ENCODE measurements around the gene LRRTM2.

Gene LRRTM2

GRCh38 chr5:138820695-138821094, 54.4 kb downstream of the LRRTM2 start:
- peaks cover 0 to 78% (median 18%) of the 10 kb centered on the region in 4 donors for H3K4me1 ChIP-seq
- DNase-seq, result no peak
- H3K27me3 ChIP-seq, result no peaks in the 10 kb centered on the region
- no peak for TF ChIP-seq CTCF (IDR thresholded peaks at IDR 0.05)
- H3K9me3 ChIP-seq, result no peaks in the 10 kb centered on the region
- H3K36me3 ChIP-seq, result peaks cover 0 to 15% (median 8%) of the 10 kb centered on the region in 3 donors
- H3K27ac ChIP-seq, result no peak overlapping the region
- no peak overlapping the region for H3K4me3 ChIP-seq
- intact Hi-C loops (cut with DNase I; ENCODE audit: low total_unique reads), result no loop called here

- Histone ChIP-seq H3K27me3 (no peaks in the 10 kb centered on the region), H3K27ac (peak overlapping the region; percentile 20 to 26), H3K4me1 (peaks cover 0 to 78% (median 18%) of the 10 kb centered on the region in 4 donors), H3K36me3 (peaks cover 0 to 10% (median 0%) of the 10 kb centered on the region in 3 donors), H3K4me3 (no peak overlapping the region), H3K9me3 (no peaks in the 10 kb centered on the region)
- TF ChIP-seq CTCF (IDR thresholded peaks at IDR 0.05), result no peak
- intact Hi-C loops (cut with DNase I; ENCODE audit: low total_unique reads), result no loop called here
- no peak for DNase-seq
These were observed 56.1 kb downstream of the LRRTM2 start for GRCh38 chr5:138819081-138819480.
